ENCODE measurements around the gene ENPP5.

ENPP5 gene

DNA sequence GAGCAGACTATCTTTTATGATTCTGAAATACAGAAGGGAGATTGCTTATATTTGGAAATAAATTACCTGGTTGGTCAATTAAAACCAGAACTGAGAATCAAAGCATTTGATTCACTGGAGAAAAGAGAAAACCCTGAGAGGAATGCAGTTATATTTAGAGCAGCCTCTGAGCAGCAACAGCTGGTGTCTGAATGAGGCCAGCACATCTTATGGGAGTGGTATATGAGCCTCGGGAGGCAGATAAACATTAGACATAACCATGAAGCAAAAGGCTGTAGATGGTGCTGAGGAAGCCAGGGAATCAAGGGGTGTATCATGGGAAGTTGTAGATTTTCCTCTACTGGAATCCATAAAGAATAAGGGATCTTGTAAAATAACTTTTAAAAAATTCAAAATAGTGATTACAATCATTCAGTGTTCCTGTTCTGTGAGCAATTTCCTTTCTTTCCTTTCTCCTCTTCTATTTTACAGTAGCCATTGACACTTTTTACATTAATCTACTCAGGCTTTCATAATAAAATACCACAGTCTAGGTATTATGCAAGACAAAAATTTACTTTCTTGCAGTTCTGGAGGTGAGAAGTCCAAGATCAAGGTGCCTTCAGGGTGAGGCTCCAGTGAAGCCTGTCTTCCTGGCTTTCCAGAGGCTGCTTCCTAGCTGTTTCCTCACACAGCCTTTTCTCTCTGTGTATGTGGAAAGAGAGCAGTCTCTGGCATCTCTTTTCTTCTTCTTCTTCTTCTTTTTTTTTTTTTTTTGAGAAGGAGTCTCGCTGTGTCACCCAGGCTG lies 32.8 kb upstream of the ENPP5 start:
- no peak overlapping the region for H3K4me3 ChIP-seq (replicated peaks; ENCODE audit: low read depth, low read length)
- DNase-seq (ENCODE audit: extremely low read depth, low read depth): no peak
- no peak for TF ChIP-seq CTCF (IDR thresholded peaks at IDR 0.05; ENCODE audit: low read depth, low read length, missing control alignments)

DNA sequence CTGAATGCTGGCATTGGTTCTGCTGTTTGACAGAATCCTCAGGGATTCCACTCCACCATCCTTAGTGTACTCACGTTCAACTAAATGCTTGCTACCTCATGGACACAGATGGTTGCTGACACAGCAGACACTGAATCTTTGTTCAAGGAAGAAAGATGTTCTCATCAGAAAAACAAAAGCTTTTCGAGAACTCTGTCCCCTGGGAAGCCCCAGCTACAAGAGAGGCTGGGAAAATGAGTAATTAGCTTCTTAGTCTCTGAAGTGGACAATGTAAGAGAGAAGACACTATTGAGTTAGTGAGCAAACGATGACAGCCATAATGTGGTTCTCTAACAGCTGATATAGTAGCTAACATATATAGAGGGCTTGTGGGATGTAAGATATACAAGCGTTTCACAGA lies 30.9 kb upstream of the ENPP5 start:
- TF ChIP-seq CTCF (IDR thresholded peaks at IDR 0.05; ENCODE audit: low read depth, low read length, missing control alignments): no peak
- no peak overlapping the region for H3K4me3 ChIP-seq (replicated peaks; ENCODE audit: low read depth, low read length)
- DNase-seq (ENCODE audit: extremely low read depth, low read depth): no peak

- H3K4me3 ChIP-seq (replicated peaks; ENCODE audit: low read depth, low read length): no peak overlapping the region
- DNase-seq (ENCODE audit: extremely low read depth, low read depth): no peak
- no peak for TF ChIP-seq CTCF (IDR thresholded peaks at IDR 0.05; ENCODE audit: low read depth, low read length, missing control alignments)
Measured at GRCh38 chr6:46199387-46199786, 28.6 kb upstream of the ENPP5 start.

DNA sequence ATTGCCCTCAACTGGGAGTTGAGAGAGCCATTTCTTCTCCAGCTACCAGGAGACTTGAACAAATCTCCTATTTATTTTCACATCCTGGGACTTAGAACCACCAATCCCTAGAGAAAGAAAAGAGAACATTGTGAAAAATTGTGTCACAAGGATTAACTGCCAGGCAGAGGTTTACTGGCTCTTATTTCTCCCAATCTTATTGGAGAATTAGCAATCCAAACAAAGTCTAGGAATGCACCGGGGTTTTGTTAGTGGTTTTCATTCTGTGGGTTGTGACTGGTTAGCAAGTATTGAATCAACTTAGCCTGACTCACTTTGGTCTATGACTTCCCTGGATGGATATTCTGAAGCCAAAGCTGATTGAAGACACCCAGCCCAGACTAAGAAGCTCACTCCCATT lies 21.2 kb upstream of the ENPP5 start:
- no peak for TF ChIP-seq CTCF (IDR thresholded peaks at IDR 0.05; ENCODE audit: low read depth, low read length, missing control alignments)
- H3K4me3 ChIP-seq (replicated peaks; ENCODE audit: low read depth, low read length): no peak overlapping the region
- peak; percentile 9 for DNase-seq (ENCODE audit: extremely low read depth, low read depth)

GRCh38 chr6:46190889-46191288 lies 20.1 kb upstream of the ENPP5 start:
- no peak for TF ChIP-seq CTCF (IDR thresholded peaks at IDR 0.05; ENCODE audit: low read depth, low read length, missing control alignments)
- H3K4me3 ChIP-seq (replicated peaks; ENCODE audit: low read depth, low read length): no peak overlapping the region
- no peak for DNase-seq (ENCODE audit: extremely low read depth, low read depth)

DNA sequence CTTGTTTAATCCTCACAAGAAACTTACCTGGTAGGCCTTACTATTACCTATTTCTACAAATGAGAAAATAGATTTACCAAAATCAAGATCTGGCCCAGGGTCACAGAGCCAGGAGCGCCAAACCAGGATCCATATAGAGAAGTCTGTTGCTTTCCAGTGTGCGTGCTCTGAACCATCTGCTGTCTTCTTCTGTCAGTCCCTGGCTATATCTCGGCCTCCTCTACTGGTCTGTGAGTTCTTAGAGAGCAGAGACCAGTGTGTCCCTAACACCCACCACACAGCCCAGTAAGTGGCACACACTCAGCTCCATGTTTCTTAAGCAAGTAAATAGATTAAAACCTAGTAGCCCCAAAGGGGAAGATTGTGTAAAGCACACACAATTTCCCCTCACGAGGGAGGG lies 18.9 kb upstream of the ENPP5 start:
- no peak for TF ChIP-seq CTCF (IDR thresholded peaks at IDR 0.05; ENCODE audit: low read depth, low read length, missing control alignments)
- H3K4me3 ChIP-seq (replicated peaks; ENCODE audit: low read depth, low read length): no peak overlapping the region
- DNase-seq (ENCODE audit: extremely low read depth, low read depth): no peak

DNA sequence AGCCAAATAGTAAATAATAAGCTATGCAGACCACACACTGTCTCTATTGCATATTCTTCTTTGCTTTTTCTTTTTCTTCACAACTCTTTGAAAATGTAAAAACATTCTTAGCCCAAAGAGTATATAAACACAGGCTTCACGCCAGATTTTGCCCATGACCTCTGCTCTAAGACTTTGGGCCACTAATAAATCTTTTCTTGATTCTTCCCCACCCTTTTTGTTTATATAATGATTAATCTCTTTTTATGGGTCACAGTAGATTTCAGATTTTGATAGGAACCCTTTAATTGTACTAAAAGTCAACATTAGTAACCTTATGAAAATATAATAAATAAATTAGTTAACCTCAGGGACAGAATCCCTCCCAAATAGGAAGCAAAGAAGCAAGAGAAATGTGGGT lies 15.8 kb upstream of the ENPP5 start:
- no peak overlapping the region for H3K4me3 ChIP-seq (replicated peaks; ENCODE audit: low read depth, low read length)
- no peak for DNase-seq (ENCODE audit: extremely low read depth, low read depth)
- TF ChIP-seq CTCF (IDR thresholded peaks at IDR 0.05; ENCODE audit: low read depth, low read length, missing control alignments): no peak

All from HFF-Myc (cell line).